Activated CD4-positive, alpha-beta T cell treated with anti-CD3 and anti-CD28 coated beads, Interleukin-2, Interleukin-6, amounts not matched to agents 100 ng/mL and 50 ng/mL, durations not matched to agents 16 hours and 8 hours (primary cell): ENCODE data around the gene PIGT.
A peak's percentile ranks its signal among the peaks of the same experiment; 100 is the strongest.

Experiments used
- DNase-seq: peaks from one replicate; pipeline ENCODE4 v3.0.0-alpha.2; 2020

Gene PIGT

GRCh38 chr20:45402946-45403345, 13.0 kb upstream of the PIGT start:
- DNase-seq: no peak

- no peak for DNase-seq
Observed at GRCh38 chr20:45404438-45404837, 11.5 kb upstream of the PIGT start.

GRCh38 chr20:45405571-45406259, 10.2 kb upstream of the PIGT start:
- DNase-seq: no peak

- DNase-seq: peak; percentile 37
Observed at GRCh38 chr20:45406260-45407066, 9.5 kb upstream of the PIGT start.

- DNase-seq: no peak
Observed at GRCh38 chr20:45407067-45407745, 8.7 kb upstream of the PIGT start.

GRCh38 chr20:45407783-45408645, 7.9 kb upstream of the PIGT start, which contains the start of gene DBNDD2:
Gene DBNDD2, plus strand, starts transcription at chr20:45408289. Its CDS starts 179 bp downstream, at chr20:45408468.
- no peak for DNase-seq

- no peak for DNase-seq
Observed at GRCh38 chr20:45408646-45409213, 7.2 kb upstream of the PIGT start.

- DNase-seq: no peak
Observed at GRCh38 chr20:45409521-45410272, 6.2 kb upstream of the PIGT start.

GRCh38 chr20:45410887-45411286, 5.1 kb upstream of the PIGT start:
- DNase-seq: no peak

GRCh38 chr20:45412653-45413052, 3.3 kb upstream of the PIGT start:
- DNase-seq: no peak

GRCh38 chr20:45413479-45413878, 2.5 kb upstream of the PIGT start:
- no peak for DNase-seq

GRCh38 chr20:45416917-45417316, 976 bp downstream of the PIGT start:
- no peak for DNase-seq

- peak; percentile 63 for DNase-seq
Observed at GRCh38 chr20:45419188-45420091, 3.5 kb downstream of the PIGT start.

- DNase-seq: no peak
Observed at GRCh38 chr20:45420125-45420524, 4.2 kb downstream of the PIGT start.

- no peak for DNase-seq
Observed at GRCh38 chr20:45423700-45424099, 7.8 kb downstream of the PIGT start.

GRCh38 chr20:45425561-45425960, 9.6 kb downstream of the PIGT start:
- DNase-seq: no peak

- no peak for DNase-seq
Observed at GRCh38 chr20:45426320-45427016, 10.5 kb downstream of the PIGT start.

- DNase-seq: no peak
Observed at GRCh38 chr20:45427236-45428149, 11.6 kb downstream of the PIGT start.

GRCh38 chr20:45429618-45430017, 13.7 kb downstream of the PIGT start:
- DNase-seq: no peak
